Retinal pigment epithelial cell (primary cell): ENCODE results near the gene TMEM235.

ENCODE experiments used
- DNase-seq: peaks from one replicate; pipeline ENCODE4 v3.0.0-alpha.2; 2010; ENCODE audit warnings: low read depth
- H3K4me3 ChIP-seq: 2 replicates; pipeline ENCODE4 v1.5.1; 2011; ENCODE audit warnings: mild to moderate bottlenecking, low read length, control low read depth, moderate library complexity
- TF ChIP-seq, protein P1 (sequence below): conservative IDR thresholded peaks from 2 replicates; pipeline ENCODE4 v1.5.1; 2011; ENCODE audit warnings: low read depth, low read length, control low read depth, inconsistent platforms

TMEM235 gene

DNA sequence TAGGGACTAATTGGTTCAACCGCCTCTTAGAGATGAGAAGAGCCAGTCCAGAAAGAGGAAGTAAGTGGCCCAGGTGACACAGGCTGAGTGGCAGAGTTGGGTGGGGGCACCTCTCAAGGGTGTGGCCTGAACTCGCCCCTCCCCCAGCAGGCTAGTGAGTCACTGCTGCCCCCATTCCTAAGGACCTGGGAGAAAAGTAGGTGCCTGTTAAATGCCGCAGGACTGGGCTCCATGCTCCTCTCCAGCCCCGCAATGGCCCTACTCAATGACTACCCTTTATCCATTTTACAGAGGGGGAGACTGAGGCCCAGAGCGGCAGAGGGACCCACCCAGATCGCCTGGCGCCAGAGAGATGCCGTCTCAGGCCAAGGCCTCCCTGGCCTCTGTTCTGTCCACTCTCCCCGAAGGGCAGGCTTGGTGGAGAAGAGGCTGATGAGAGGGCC is 8.1 kb downstream of the TMEM235 start:
- no peak overlapping the region for H3K4me3 ChIP-seq
- TF ChIP-seq, protein P1, sequence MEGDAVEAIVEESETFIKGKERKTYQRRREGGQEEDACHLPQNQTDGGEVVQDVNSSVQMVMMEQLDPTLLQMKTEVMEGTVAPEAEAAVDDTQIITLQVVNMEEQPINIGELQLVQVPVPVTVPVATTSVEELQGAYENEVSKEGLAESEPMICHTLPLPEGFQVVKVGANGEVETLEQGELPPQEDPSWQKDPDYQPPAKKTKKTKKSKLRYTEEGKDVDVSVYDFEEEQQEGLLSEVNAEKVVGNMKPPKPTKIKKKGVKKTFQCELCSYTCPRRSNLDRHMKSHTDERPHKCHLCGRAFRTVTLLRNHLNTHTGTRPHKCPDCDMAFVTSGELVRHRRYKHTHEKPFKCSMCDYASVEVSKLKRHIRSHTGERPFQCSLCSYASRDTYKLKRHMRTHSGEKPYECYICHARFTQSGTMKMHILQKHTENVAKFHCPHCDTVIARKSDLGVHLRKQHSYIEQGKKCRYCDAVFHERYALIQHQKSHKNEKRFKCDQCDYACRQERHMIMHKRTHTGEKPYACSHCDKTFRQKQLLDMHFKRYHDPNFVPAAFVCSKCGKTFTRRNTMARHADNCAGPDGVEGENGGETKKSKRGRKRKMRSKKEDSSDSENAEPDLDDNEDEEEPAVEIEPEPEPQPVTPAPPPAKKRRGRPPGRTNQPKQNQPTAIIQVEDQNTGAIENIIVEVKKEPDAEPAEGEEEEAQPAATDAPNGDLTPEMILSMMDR = no peak
- no peak for DNase-seq

DNA sequence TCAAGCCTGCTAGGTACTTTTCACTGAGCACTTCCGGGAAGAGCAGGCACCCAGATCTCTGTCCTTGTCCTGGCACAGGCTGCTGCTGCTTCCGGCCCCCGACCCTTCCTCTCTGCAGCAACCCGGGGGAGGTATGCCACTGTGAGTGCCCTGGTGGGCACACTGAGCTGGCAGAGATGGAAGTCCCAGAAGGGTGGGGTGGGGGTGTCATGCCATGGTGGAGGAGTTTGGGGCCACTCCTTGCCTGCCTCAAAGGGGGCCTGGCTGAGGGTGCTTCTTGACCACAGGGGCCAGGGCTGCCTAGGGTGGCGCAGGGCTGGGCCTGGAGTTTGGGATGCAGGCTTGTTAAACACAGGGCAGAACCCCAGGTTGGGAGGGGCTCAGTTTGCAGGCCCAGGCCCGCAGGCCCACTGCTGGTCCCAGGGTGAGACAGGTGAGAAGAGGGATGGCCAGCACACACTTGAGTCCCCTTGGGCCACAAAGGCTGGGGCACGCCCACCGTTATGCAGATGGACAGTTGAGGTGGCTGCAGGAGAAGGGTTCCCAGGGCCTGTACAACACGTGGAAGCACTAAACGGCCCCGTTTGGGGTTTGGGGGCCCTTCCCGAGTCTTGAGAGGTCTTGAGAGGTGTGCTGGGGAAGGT is 8.7 kb downstream of the TMEM235 start:
- DNase-seq = no peak
- TF ChIP-seq, protein P1 = no peak
- H3K4me3 ChIP-seq = no peak overlapping the region

DNA sequence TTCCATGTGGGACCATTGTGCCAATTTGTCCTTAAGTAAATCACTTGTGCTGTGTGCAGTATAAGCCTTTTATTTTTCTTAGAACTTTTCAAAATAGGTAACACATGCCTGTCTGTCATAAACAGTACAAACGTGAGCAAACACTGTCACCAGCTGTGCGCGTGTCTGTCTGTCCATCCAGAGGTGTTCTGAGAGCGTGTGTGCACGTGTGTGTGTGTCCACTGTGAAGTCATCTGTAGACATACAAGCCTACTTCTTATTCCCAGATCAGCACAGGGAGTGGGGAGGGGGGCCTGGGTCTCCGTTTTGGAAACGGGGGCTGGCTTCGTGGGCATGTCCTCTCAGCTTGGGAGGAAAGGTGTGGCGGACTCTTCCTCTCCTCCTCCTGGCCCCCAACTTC is 9.4 kb downstream of the TMEM235 start:
- no peak for DNase-seq
- TF ChIP-seq, protein P1 = no peak
- H3K4me3 ChIP-seq = no peak overlapping the region

DNA sequence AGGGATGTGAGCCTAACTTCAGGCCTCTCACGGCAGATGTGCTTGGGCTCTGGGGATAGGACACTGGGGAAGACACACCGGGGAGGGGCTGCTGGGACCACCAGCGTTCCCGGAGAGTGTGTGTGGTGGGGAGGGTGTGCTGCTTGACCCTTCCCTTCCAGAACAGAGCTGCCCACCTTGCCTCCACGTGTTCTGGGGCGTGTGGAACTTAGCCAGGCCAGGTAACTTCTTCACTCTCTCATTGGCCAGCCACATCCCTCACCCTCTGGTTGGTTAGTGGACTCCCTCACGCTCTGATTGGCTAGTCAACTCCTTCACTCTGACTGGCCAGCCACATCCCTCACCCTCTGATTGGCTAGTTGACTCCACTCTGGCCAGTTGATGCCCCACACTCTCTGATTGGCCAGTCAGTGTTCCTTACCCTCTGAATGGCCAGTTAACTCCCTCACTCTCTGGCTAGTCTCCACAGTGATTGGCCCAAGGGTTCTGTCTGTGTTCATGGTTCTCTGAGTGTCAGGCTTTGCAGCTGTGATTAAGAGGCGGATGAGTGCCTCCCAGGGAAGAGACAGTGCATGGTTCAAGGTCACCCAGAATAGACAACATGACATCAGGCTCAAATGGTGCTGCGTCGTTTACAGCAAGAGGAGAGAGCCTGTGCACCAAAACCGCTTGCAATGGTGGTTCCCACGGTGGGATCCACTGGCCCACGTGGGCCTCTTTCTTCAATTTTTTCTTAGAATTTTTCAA is 10.0 kb downstream of the TMEM235 start:
- TF ChIP-seq, protein P1 = no peak
- no peak for DNase-seq
- no peak overlapping the region for H3K4me3 ChIP-seq

DNA sequence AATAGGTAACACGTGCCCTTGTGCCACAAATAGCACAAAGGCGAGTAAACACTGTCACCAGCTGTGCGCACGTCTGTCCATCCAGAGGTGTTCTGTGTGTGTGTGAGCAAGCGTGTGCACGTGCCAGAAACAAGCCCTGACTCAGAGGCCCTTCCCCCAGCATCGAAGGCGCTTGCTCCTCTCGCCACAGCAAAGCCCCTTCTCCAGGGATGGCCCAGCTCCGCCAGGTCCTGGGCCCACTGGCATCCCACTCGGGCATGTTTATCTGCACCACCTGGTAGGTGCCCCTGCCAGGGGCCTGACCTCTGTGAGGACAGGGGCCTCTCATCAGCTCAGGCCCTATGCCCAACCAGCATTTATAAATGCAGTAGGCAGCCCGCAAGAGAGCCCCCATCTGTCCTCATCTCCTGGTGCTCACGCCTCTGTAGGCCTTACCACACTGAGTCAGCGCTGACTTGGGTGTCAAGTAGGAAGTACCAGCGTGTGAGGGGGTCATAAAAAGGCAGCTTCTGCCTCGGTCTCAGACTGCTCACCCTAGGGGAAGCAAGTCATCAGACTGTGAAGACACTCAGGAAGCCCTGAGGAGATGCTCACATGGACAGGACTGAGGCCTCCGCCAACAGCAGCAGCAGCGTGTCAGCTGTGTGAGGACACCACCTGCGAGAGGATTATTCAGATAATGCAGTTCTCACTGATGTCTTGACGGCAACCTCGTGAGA is 10.8 kb downstream of the TMEM235 start:
- TF ChIP-seq, protein P1 = no peak
- no peak for DNase-seq
- H3K4me3 ChIP-seq = no peak overlapping the region

DNA sequence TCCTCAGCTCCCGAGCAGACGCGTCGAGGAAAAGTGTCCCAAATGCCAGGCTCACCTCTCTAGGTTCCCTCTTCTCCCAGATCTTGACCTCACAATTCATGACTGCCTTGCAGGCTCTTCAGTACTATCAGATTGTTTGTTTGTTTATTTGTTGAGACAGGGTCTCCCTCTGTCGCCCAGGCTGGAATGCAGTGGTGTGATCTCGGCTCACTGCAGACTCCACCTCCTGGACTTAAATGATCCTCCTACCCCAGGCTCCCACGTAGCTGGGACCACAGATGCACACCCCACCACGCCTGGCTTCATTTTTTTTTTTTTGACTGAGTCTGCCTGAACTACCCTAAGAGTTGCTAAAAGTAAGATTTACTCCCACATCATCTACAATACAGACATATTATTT is 15.9 kb downstream of the TMEM235 start:
- TF ChIP-seq, protein P1 = no peak
- no peak for DNase-seq
- H3K4me3 ChIP-seq = no peak overlapping the region
